Activated T-cell treated with anti-CD3 and anti-CD28 coated beads, Interleukin-2, amount 50 U/mL, for 4 hours (primary cell): Measurements from ENCODE around the gene PIMREG. TPM values are rescaled to one million over a fixed set of nuclear protein-coding genes. Genes with fewer than 3 reads are reported as not detected.

Experiments used
- ATAC-seq, 2 donors: fragments of 200-7000 bp; cut with Tn5 transposase; one replicate each; pipeline ENCODE4 v1.10.0; 2021
- DNase-seq: peaks from one replicate; pipeline ENCODE4 v3.0.0-alpha.2; 2020
- H3K27me3 Mint-ChIP-seq: one replicate; pipeline ENCODE4 v1.8.0; 2021; ENCODE audit warnings: low read depth, mixed read lengths
- H3K36me3 Mint-ChIP-seq: one replicate; pipeline ENCODE4 v1.8.0; 2022; ENCODE audit warnings: mixed read lengths; ENCODE audit not compliant: insufficient read depth
- H3K4me1 Mint-ChIP-seq: one replicate; pipeline ENCODE4 v1.8.0; 2021; ENCODE audit warnings: low read depth, mixed read lengths
- H3K4me3 Mint-ChIP-seq: one replicate; pipeline ENCODE4 v1.8.0; 2021; ENCODE audit warnings: mild to moderate bottlenecking, moderate library complexity, mixed read lengths
- H3K9me3 Mint-ChIP-seq: one replicate; pipeline ENCODE4 v1.8.0; 2021; ENCODE audit warnings: mixed read lengths
- total RNA-seq, 3 donors: library from RNA; stranded (reverse); gene quantifications; one replicate each; pipeline ENCODE4 v1.2.1, GENCODE V29; 2021

The PIMREG gene
- total RNA-seq, 3 donors from 2014 or later, result 0.82 to 1.9 (median 1.7) TPM

DNA sequence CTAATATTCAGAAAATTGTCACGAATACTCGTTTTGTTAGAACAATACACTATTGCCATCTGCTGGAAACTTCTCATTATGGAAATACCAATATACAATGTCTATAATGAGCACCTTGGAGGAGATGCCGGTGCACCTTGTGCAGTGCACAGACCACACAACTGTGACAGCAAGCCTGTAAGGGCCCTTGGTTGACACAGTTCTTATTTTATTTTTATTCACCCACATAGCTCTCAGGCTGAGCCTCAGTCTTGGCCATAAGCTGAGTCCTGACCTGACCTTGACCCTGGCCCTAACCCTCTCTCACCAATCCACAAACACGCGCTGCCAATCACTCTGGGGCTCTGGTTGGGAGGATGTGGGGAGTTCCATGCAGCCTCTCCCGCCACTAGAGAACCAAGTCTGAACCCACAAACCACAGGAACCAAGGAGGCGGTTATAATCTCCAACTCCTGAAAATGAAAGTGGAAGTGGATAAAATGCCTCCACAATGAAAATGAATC lies 16.9 kb upstream of the PIMREG start:
- DNase-seq, result no peak
- Mint-ChIP-seq H3K4me1 (peaks cover 18% of the 10 kb centered on the region), H3K27me3 (peaks cover 21% of the 10 kb centered on the region), H3K9me3 (peaks cover 14% of the 10 kb centered on the region), H3K36me3 (peaks cover 3% of the 10 kb centered on the region), H3K4me3 (peak overlapping the region; percentile 37)
- ATAC-seq, result peak; percentile 90

DNA sequence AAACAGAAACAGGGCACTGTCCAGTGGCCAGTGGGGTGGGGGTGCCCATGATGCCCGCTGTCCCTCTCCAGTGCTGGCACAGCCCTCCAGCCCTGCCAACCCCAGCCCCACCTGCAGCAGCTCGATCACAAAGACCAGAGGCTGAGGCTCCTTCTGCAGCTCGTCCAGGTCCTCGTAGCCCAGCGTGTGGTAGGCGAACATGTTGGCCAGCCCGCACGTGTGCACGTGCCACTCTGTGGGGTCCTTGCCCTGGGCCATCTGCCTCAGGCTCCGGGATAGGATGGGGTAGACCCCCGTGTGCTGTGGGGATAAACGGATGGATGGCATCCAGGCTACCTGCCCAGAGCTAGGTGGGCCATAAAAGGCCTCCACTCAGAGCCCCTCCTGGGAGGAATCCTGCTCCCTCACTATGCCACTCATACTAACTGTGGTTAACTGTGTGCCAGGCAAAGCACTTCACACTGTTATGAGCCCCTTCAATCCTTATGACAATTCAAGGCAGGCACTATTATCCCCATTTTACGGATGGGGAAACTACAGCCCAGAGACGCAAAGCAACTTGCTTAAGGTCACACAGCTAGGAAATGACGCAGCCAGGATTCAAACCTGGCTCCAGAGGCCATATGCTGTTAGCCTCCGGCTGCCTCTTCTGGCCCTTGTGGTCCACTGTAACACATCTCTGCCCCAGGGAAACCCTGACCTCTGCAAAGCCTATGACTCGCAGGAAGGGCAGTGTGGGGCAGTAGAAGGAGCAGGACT lies 15.9 kb upstream of the PIMREG start:
- ATAC-seq, result no peak
- H3K36me3 Mint-ChIP-seq, result peaks cover 3% of the 10 kb centered on the region
- DNase-seq, result no peak
- H3K4me3 Mint-ChIP-seq, result no peak overlapping the region
- H3K9me3 Mint-ChIP-seq, result peaks cover 14% of the 10 kb centered on the region
- H3K4me1 Mint-ChIP-seq, result peaks cover 18% of the 10 kb centered on the region
- peaks cover 17% of the 10 kb centered on the region for H3K27me3 Mint-ChIP-seq

DNA sequence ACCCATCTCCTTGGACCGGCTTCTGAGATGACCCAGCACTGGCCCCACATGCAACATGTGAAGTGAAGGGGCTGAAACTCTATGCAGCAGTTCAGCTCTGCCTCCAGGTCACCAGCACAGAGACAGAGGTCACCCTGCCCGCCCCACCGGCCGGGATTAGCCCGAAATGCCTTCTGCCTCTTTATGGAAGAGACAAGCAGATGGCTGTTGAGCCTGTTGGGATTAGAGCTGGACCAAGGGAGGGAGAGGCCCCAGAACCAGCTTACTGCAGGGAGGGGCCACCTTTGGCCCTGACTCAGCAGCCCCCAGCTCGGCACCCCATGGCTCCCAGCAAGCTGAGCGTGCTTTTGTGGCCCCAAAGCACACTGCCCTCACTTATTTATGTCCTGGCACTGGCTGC lies 15.0 kb upstream of the PIMREG start:
- Mint-ChIP-seq H3K36me3 (peaks cover 3% of the 10 kb centered on the region), H3K9me3 (peaks cover 14% of the 10 kb centered on the region), H3K27me3 (peaks cover 9% of the 10 kb centered on the region), H3K4me3 (no peak overlapping the region), H3K4me1 (peaks cover 18% of the 10 kb centered on the region)
- DNase-seq, result no peak
- ATAC-seq, result no peak

DNA sequence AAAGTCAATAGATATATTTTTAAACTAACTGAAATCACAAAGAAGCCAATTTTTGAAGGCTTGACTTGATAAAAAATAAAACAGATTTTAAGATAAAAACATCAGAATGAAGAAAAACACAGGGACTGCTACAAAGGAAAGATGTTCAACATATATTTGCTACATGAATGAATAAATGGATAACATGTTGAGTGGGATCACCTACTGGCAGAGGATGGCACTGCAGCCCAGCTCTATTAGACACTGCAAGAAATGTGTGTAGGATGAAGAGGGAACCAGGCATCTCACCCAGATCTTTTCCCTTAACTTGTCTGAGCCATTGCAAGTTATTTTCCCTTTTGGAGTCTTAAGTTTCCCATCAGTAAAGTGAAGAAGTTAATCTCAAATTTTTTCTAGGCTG lies 13.5 kb upstream of the PIMREG start:
- Mint-ChIP-seq H3K27me3 (peaks cover 8% of the 10 kb centered on the region), H3K4me1 (peaks cover 18% of the 10 kb centered on the region), H3K36me3 (peaks cover 3% of the 10 kb centered on the region), H3K9me3 (peaks cover 14% of the 10 kb centered on the region), H3K4me3 (no peak overlapping the region)
- ATAC-seq, result no peak
- no peak for DNase-seq

DNA sequence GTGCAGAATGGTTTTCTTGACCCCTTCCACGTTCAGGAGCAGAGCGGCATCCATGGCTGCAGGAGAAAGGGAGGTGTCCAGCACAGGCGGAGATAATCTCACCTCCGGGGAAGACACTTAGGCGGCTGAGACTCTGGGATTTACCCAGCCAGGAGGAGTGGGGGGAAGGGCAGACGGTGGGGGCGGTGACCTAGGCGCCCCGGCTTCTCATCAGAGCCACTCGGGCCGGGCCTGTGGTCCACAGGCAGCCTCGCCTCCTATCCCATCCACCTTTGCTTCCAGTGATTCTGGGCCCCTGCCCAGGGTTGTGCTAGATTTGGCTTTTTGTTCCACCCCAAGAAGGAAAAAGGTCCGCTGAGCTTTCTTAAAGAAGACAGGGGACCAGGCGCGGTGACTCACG lies 9.2 kb upstream of the PIMREG start, which contains the start of gene AIPL1:
TSS of gene AIPL1 (minus strand) at position 71 of the 400 bp plus-strand sequence. CDS start at position 54, 17 bp downstream.
- DNase-seq, result no peak
- H3K4me1 Mint-ChIP-seq, result no peaks in the 10 kb centered on the region
- peaks cover 10% of the 10 kb centered on the region for H3K9me3 Mint-ChIP-seq
- ATAC-seq, result no peak
- no peak within 1 kb of the TSS for H3K4me3 Mint-ChIP-seq
- peaks cover 22% of the 10 kb centered on the region for H3K27me3 Mint-ChIP-seq
- H3K36me3 Mint-ChIP-seq, result no peaks in the 10 kb centered on the region

DNA sequence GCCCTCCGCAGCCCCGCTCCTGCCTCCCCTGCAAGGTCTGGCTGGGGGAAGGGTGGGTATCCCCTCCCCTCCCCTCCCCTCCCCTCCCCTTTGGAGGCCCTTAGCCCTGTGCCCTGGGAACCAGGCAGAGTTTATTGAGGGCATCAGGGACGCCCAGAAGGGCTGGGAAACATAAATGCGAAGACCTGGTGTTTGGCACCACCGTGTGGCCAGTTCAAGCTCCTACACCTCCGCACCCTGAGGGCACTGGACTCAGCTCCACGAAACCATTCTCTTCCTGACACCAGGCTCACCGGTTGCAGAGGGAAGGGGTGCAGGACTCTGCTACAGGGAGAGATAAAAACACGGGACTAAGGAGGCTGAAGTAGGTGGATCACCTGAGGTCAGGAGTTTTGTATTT lies 8.3 kb upstream of the PIMREG start:
- DNase-seq (peak; percentile 56), ATAC-seq (peak; percentile 94 to 95)
- H3K36me3 Mint-ChIP-seq, result no peaks in the 10 kb centered on the region
- peaks cover 6% of the 10 kb centered on the region for H3K9me3 Mint-ChIP-seq
- no peaks in the 10 kb centered on the region for H3K4me1 Mint-ChIP-seq
- peaks cover 22% of the 10 kb centered on the region for H3K27me3 Mint-ChIP-seq
- no peak overlapping the region for H3K4me3 Mint-ChIP-seq

DNA sequence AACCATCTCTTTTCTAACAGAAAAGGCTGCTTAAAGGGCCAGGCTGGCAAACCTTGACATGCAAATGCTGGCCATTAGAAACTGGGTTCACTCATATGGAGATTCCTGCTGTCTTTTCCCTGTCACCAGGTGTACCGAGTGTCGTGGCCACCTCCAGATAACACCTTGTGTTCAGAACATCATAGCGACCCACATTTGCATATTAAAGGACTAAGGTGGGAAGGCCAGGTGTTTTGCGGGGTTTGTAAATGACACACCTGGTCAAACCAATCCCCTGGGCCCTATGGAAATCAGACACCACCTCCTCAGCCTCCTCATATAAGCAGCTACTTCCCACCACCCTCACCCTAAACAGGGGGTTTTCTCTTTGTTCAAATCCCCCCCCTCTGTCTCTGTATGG lies 6.8 kb upstream of the PIMREG start:
- ATAC-seq, result no peak
- Mint-ChIP-seq H3K27me3 (peaks cover 18% of the 10 kb centered on the region), H3K9me3 (no peaks in the 10 kb centered on the region), H3K4me1 (no peaks in the 10 kb centered on the region), H3K4me3 (no peak overlapping the region), H3K36me3 (no peaks in the 10 kb centered on the region)
- DNase-seq, result no peak

DNA sequence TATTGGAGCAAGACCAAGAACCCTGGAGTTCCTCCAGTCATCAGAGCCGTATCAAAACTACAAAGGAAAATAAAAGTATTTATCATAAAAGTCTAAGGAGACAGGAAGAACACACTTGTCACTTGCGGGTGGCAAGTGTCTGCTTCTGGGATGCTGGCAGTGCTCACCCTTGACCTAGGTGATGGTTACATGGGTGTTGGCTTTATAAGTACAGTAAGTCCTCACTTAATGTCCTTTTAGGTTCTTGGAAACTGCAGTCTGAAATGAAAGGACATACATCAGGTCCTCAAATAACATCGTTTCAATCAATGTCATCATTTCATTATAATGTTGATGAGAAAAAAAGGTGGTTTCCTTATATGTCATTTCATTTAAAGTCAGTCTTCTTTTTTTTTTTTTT lies 6.3 kb upstream of the PIMREG start:
- no peaks in the 10 kb centered on the region for H3K36me3 Mint-ChIP-seq

DNA sequence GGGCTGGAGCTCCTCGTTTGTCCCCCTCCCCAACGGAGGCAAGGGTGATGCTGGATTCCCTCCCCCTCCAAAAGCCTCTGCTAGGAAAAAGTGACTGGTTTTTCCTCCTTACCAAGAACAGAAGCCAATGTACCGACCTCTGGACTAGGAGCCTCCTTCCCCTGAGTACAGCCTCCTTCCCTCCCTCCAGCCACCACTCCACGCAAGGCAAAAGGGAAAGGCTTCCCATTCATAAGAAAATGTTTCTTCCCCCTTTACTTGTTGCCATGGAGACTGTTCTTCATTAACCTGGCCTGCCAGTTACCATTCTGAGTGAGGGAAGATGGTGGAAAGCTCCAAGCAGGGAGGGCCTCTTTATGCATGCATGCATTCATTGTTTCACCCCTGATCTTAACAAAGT lies 4.3 kb upstream of the PIMREG start:
- Mint-ChIP-seq H3K4me1 (peaks cover 11% of the 10 kb centered on the region), H3K36me3 (no peaks in the 10 kb centered on the region), H3K9me3 (no peaks in the 10 kb centered on the region), H3K27me3 (peaks cover 18% of the 10 kb centered on the region), H3K4me3 (no peak overlapping the region)
- ATAC-seq, result no peak
- no peak for DNase-seq

More for the DNA sequence above, 6.3 kb upstream of the PIMREG start:
- Mint-ChIP-seq H3K9me3 (no peaks in the 10 kb centered on the region), H3K4me1 (no peaks in the 10 kb centered on the region), H3K27me3 (peaks cover 18% of the 10 kb centered on the region), H3K4me3 (no peak overlapping the region)
- no peak for ATAC-seq
- no peak for DNase-seq

DNA sequence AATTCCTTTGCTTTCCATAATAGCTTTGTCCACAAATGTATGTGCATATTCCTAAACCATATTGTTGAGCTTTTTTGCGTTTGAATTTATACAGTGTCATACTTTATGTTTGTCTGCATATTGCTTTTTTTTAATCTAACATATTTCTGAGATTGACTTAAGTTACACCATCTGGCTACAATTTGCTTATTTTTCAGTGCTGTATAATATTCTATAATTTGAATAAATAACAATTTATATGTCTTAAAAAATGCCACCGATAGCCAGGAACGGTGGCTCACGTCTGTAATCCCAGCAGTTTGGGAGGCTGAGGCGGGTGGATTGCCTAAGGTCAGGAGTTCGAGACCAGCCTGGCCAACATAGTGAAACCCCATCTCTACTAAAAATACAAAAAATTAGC lies 1.5 kb upstream of the PIMREG start:
- H3K27me3 Mint-ChIP-seq, result peaks cover 6% of the 10 kb centered on the region
- DNase-seq (no peak), ATAC-seq (no peak)
- H3K4me3 Mint-ChIP-seq, result peak overlapping the region; percentile 81
- H3K9me3 Mint-ChIP-seq, result no peaks in the 10 kb centered on the region
- no peaks in the 10 kb centered on the region for H3K36me3 Mint-ChIP-seq
- peaks cover 11% of the 10 kb centered on the region for H3K4me1 Mint-ChIP-seq

DNA sequence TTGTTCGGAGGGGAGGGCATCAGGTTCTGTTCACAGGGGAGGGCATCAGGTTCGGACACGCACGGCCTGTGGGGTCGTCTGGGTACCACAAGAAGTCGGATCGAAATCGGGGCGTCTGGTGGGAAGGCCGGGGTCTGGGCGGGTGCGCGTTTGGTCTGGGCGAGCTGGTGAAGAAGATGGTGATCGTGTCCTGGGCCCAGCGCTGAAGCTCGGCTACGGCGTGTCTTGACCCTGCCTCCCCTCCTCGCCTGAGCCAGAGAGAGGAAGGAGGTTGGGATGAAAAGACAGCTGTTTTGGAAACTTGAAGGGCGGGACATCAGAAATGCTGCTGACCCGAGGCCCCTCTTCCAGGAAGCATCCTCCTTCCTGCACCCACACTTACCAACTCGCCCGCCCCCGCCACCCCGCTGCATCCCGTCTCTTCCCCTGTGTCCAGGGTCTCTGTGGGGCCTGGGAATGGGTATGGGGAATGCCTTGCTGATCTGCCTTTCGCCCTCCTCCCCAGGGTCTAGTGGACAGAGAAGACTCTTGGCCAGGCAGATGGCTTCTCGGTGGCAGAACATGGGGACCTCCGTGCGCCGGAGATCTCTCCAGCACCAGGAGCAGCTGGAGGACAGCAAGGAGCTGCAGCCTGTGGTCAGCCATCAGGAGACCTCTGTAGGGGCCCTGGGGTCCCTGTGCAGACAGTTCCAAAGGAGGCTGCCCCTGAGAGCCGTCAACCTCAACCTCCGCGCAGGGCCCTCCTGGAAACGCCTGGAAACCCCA lies 498 bp downstream of the PIMREG start:
- peaks cover 11% of the 10 kb centered on the region for H3K4me1 Mint-ChIP-seq
- no peaks in the 10 kb centered on the region for H3K36me3 Mint-ChIP-seq
- no peak for ATAC-seq
- peak overlapping the region; percentile 81 for H3K4me3 Mint-ChIP-seq
- no peaks in the 10 kb centered on the region for H3K9me3 Mint-ChIP-seq
- DNase-seq, result no peak
- no peaks in the 10 kb centered on the region for H3K27me3 Mint-ChIP-seq

DNA sequence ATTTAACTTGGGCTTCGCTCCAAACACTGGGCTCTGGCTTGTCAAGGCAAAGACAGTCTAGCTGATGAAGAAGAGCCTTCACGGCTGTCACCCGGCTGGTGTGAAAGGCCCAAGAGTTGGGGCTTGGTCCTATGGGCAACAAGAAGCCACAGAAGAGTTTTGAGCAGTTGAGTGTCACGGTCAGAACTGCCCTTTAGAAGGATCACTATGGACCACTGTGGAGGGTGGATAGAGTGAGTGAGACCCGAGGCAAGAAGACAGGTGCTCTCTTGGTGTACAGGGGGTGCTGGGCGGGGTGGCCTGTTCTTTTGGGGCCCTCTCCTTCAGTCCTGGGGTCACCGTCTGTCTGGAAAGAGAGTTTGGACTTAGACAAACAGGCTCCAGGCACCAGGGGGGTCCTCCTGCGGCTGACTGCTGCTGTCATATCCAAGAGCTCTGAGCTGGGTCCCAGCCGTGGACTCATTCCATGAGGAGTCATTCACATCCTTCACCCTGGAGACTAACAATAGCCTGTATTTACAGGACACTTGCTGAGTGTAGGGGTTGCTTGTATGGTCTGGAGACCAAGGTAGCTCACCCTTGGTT lies 2.4 kb downstream of the PIMREG start:
- Mint-ChIP-seq H3K27me3 (no peaks in the 10 kb centered on the region), H3K36me3 (no peaks in the 10 kb centered on the region), H3K4me1 (peaks cover 13% of the 10 kb centered on the region), H3K4me3 (no peak overlapping the region), H3K9me3 (no peaks in the 10 kb centered on the region)
- ATAC-seq, result no peak
- no peak for DNase-seq

DNA sequence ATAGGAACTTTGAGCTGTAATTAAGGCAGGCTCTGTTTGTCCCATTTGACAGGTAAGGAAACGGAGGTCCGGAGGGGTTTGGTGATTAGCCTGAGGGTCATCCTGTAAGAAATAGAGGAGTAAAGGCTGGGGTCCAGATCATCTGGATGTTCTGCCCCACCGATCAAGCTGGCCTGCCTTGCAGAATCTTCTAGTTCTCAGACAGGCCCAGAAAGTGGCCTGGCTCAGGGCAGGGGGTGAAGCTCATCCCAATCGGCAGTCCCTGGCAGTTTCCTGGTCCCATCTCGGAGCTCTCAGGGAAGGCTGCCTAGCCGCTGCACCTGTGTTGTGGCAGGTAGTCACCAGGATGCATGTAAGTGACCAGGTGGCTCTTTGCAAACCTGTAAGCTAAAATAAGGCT lies 4.2 kb downstream of the PIMREG start:
- DNase-seq (no peak), ATAC-seq (no peak)
- no peak overlapping the region for H3K4me3 Mint-ChIP-seq
- H3K27me3 Mint-ChIP-seq, result no peaks in the 10 kb centered on the region
- H3K4me1 Mint-ChIP-seq, result peaks cover 9% of the 10 kb centered on the region
- H3K36me3 Mint-ChIP-seq, result no peaks in the 10 kb centered on the region
- H3K9me3 Mint-ChIP-seq, result no peaks in the 10 kb centered on the region

DNA sequence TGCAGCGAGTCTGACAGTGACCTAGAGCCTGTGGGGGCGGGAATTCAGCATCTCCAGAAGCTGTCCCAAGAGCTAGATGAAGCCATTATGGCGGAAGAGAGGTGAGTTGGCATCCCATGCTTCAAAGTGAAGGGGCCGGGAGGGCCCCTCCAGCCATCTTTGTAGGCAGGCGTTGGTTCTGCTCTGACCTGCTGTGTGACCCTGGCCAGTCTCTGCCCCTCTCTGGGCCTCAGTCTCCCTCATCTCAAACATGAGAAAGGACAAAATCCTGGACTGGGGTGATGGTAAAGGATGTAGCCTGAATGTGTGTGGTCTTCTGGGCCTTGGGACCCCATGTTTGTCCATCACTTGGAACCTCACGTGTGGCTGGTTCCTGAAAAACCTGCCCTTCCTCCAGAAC lies 5.1 kb downstream of the PIMREG start:
- Mint-ChIP-seq H3K36me3 (no peaks in the 10 kb centered on the region), H3K27me3 (no peaks in the 10 kb centered on the region), H3K9me3 (no peaks in the 10 kb centered on the region), H3K4me1 (peaks cover 5% of the 10 kb centered on the region), H3K4me3 (no peak overlapping the region)
- ATAC-seq, result no peak
- DNase-seq, result no peak
